GM12878 (cell line): Measurements from ENCODE around the gene KRTAP9-8.
"Not testable (repeated sequence)": the region's sequence is repeated elsewhere in the genome, so short reads cannot be mapped to it uniquely, and the experiment has no call there.

Experiments used
- ATF7 ChIP-seq: fragments of 450-650 bp; IDR thresholded peaks from 2 replicates; pipeline ENCODE4 v1.6.1; 2016; ENCODE audit warnings: low read depth, mild to moderate bottlenecking
- CHD4 ChIP-seq: fragments of 200-600 bp; sonication (generic); IDR thresholded peaks from 2 replicates; pipeline ENCODE4 v1.6.1; 2016; ENCODE audit warnings: mild to moderate bottlenecking
- CTCF ChIP-seq, 3 experiments: IDR thresholded peaks in 2 of 3; conservative IDR thresholded peaks in 1 of 3; 2 replicates each; pipeline ENCODE4 v1.5.1; 2011; ENCODE audit warnings: low read depth in 3 of 3, low read length in 3 of 3, mild to moderate bottlenecking in 3 of 3, control low read depth in 2 of 3, moderate library complexity in 2 of 3, inconsistent platforms in 1 of 3, mixed read lengths in 1 of 3; ENCODE audit not compliant: control insufficient read depth in 2 of 3, insufficient read depth in 1 of 3; ENCODE audit errors: extremely low read depth in 1 of 3
- EP300 ChIP-seq, 2 experiments: fragments of 150-350 bp in 1 of 2; IDR thresholded peaks; 2 replicates each; pipeline ENCODE4 v1.6.1; 2011 to 2012; ENCODE audit warnings: low read depth in 2 of 2, low read length in 2 of 2, borderline replicate concordance in 1 of 2, improper control_type of control experiment in 1 of 2, inconsistent platforms in 1 of 2; ENCODE audit not compliant: control insufficient read depth in 1 of 2
- FOXK2 ChIP-seq: fragments of 450-650 bp; IDR thresholded peaks from 2 replicates; pipeline ENCODE4 v1.6.1; 2017; ENCODE audit warnings: mild to moderate bottlenecking, moderate library complexity
- POLR2A ChIP-seq: IDR thresholded peaks from 2 replicates; pipeline ENCODE4 v1.6.1; 2011; ENCODE audit warnings: low read depth, mild to moderate bottlenecking, low read length
- POLR2AphosphoS5 ChIP-seq: IDR thresholded peaks from 2 replicates; pipeline ENCODE4 v1.6.1; 2011; ENCODE audit warnings: mild to moderate bottlenecking, low read length, inconsistent platforms
- SUZ12 ChIP-seq: fragments of 200-600 bp; sonication (generic); IDR thresholded peaks from one replicate; pipeline ENCODE4 v1.6.1; 2018; ENCODE audit warnings: antibody characterized with exemption, mild to moderate bottlenecking; ENCODE audit not compliant: unreplicated experiment

GRCh38 chr17:41226598-41227095, 11.2 kb upstream of the KRTAP9-8 start, which contains the start of gene KRTAP9-2:
- TF ChIP-seq CTCF (IDR thresholded peaks at IDR 0.05 in 2 of 3, conservative IDR thresholded peaks at IDR 0.05 in 1 of 3; ENCODE audit: control insufficient read depth in 2 of 3, extremely low read depth in 1 of 3, insufficient read depth in 1 of 3, low read depth in 3 of 3, low read length in 3 of 3); EP300 (IDR thresholded peaks at IDR 0.05; ENCODE audit: borderline replicate concordance in 1 of 2, control insufficient read depth in 1 of 2, low read depth in 2 of 2, low read length in 2 of 2); CHD4; POLR2AphosphoS5; POLR2A; SUZ12; FOXK2; ATF7: not testable (repeated sequence)
